ENCODE measurements around the gene MAP6. TPM values are rescaled to one million over a fixed set of nuclear protein-coding genes. Genes with fewer than 3 reads are reported as not detected.
A peak's percentile ranks its signal among the peaks of the same experiment; 100 is the strongest.

The MAP6 gene
- total RNA-seq, 3 donors from 2014 or later (not counting 1 experiment from before 2014, with no cell fraction given) = not detected

- H3K27ac ChIP-seq (ENCODE audit: low read length) = no peak overlapping the region
- WGBS (ENCODE audit: insufficient coverage) = 88% methylated on average over 3 of the region's 4 CpGs
- no peak for ATAC-seq
- H3K9me3 ChIP-seq (ENCODE audit: control insufficient read depth, insufficient read depth, low read length) = no peaks in the 10 kb centered on the region
- no peaks in the 10 kb centered on the region for H3K36me3 ChIP-seq (ENCODE audit: control insufficient read depth, insufficient read depth, low read length)
- H3K4me1 ChIP-seq (ENCODE audit: control insufficient read depth, insufficient read depth, low read length) = peaks cover 3% of the 10 kb centered on the region
- peaks cover 7% of the 10 kb centered on the region for H3K27me3 ChIP-seq (ENCODE audit: control insufficient read depth, insufficient read depth, low read length)
- intact Hi-C loops (cut with micrococcal nuclease) = no loop called here
- DNase-seq = no peak
- TF ChIP-seq CTCF (IDR thresholded peaks at IDR 0.05) = no peak
- Mint-ChIP-seq H3K4me1 (no peaks in the 10 kb centered on the region), H3K36me3 (no peaks in the 10 kb centered on the region), H3K27me3 (ENCODE audit: low read depth in 2 of 2) (peaks cover 25 to 40% of the 10 kb centered on the region in 2 donors), H3K9me3 (no peaks in the 10 kb centered on the region), H3K27ac (no peak overlapping the region), H3K4me3 (no peak overlapping the region)
- H3K4me3 ChIP-seq (ENCODE audit: low read length) = no peak overlapping the region
These were observed 5.2 kb upstream of the MAP6 start for GRCh38 chr11:75673977-75674582.

- Mint-ChIP-seq H3K27me3 (ENCODE audit: low read depth in 2 of 2) (peaks cover 61 to 72% of the 10 kb centered on the region in 2 donors), H3K27ac (no peak overlapping the region), H3K36me3 (no peaks in the 10 kb centered on the region), H3K4me1 (peaks cover 5 to 17% of the 10 kb centered on the region in 2 donors), H3K9me3 (no peaks in the 10 kb centered on the region), H3K4me3 (peak overlapping the region; percentile 91)
- Histone ChIP-seq H3K27ac (ENCODE audit: low read length) (no peak overlapping the region), H3K36me3 (ENCODE audit: control insufficient read depth, insufficient read depth, low read length) (no peaks in the 10 kb centered on the region), H3K27me3 (ENCODE audit: control insufficient read depth, insufficient read depth, low read length) (peaks cover 25% of the 10 kb centered on the region), H3K9me3 (ENCODE audit: control insufficient read depth, insufficient read depth, low read length) (no peaks in the 10 kb centered on the region), H3K4me1 (ENCODE audit: control insufficient read depth, insufficient read depth, low read length) (peaks cover 17% of the 10 kb centered on the region), H3K4me3 (ENCODE audit: low read length) (peak overlapping the region; percentile 24)
- peak; percentile 23 to 33 for DNase-seq
- TF ChIP-seq CTCF (IDR thresholded peaks at IDR 0.05) = no peak
- intact Hi-C loops (cut with micrococcal nuclease) = no loop called here
- under 1% methylated on average over 73 of the region's 73 CpGs for WGBS (ENCODE audit: insufficient coverage)
- peak; percentile 34 to 74 (median 42) for ATAC-seq
These were observed 897 bp downstream of the MAP6 start for GRCh38 chr11:75667831-75668450.

GRCh38 chr11:75667255-75667830 lies 1.5 kb downstream of the MAP6 start:
- H3K36me3 Mint-ChIP-seq = no peaks in the 10 kb centered on the region
- 1% methylated on average over 63 of the region's 63 CpGs for WGBS (ENCODE audit: insufficient coverage)
- H3K27me3 Mint-ChIP-seq (ENCODE audit: low read depth in 2 of 2) = peaks cover 61 to 68% of the 10 kb centered on the region in 2 donors
- no peak overlapping the region for H3K27ac Mint-ChIP-seq
- no peak overlapping the region for H3K4me3 ChIP-seq (ENCODE audit: low read length)
- H3K4me3 Mint-ChIP-seq = peak overlapping the region; percentile 51
- no peaks in the 10 kb centered on the region for H3K9me3 ChIP-seq (ENCODE audit: control insufficient read depth, insufficient read depth, low read length)
- H3K27me3 ChIP-seq (ENCODE audit: control insufficient read depth, insufficient read depth, low read length) = peaks cover 25% of the 10 kb centered on the region
- H3K9me3 Mint-ChIP-seq = no peaks in the 10 kb centered on the region
- DNase-seq = peak in 1 of 2 donors; percentile 11
- intact Hi-C loops (cut with micrococcal nuclease) = no loop called here
- H3K4me1 Mint-ChIP-seq = peaks cover 5 to 17% of the 10 kb centered on the region in 2 donors
- peaks cover 17% of the 10 kb centered on the region for H3K4me1 ChIP-seq (ENCODE audit: control insufficient read depth, insufficient read depth, low read length)
- no peaks in the 10 kb centered on the region for H3K36me3 ChIP-seq (ENCODE audit: control insufficient read depth, insufficient read depth, low read length)
- no peak overlapping the region for H3K27ac ChIP-seq (ENCODE audit: low read length)
- ATAC-seq = peak in 2 of 3 donors; percentile 18 to 40
- TF ChIP-seq CTCF (IDR thresholded peaks at IDR 0.05) = no peak

Data from natural killer cell (primary cell).